RWPE2 (cell line): ENCODE data around the gene HRAS.

Experiments used
- ATAC-seq: fragments of 200-7000 bp; cut with Tn5 transposase; 3 replicates; pipeline ENCODE4 v1.9.1; 2021; ENCODE audit warnings: low read depth
- DNase-seq: peaks from one replicate; pipeline ENCODE4 v3.0.0-alpha.2; 2020; ENCODE audit warnings: low spot score
- H3K27ac ChIP-seq: fragments of 450-650 bp; 2 replicates; pipeline ENCODE4 v1.5.1; 2017; ENCODE audit warnings: mild to moderate bottlenecking; ENCODE audit not compliant: poor library complexity, severe bottlenecking
- H3K27me3 ChIP-seq: fragments of 250-450 bp; sonication (Bioruptor Pico); 2 replicates; pipeline ENCODE4 v1.5.1; 2021; ENCODE audit warnings: mild to moderate bottlenecking, moderate library complexity; ENCODE audit not compliant: insufficient read depth, poor library complexity, severe bottlenecking
- H3K36me3 ChIP-seq: fragments of 250-450 bp; sonication (Bioruptor Pico); 2 replicates; pipeline ENCODE4 v1.5.1; 2020; ENCODE audit warnings: low read depth, mild to moderate bottlenecking, moderate library complexity
- H3K4me1 ChIP-seq: fragments of 250-450 bp; sonication (Bioruptor Pico); 2 replicates; pipeline ENCODE4 v1.5.1; 2021; ENCODE audit warnings: mild to moderate bottlenecking, moderate library complexity; ENCODE audit not compliant: insufficient read depth, poor library complexity, severe bottlenecking
- H3K4me3 ChIP-seq: fragments of 250-450 bp; sonication (Bioruptor Pico); 2 replicates; pipeline ENCODE4 v1.5.1; 2021; ENCODE audit warnings: mild to moderate bottlenecking, moderate library complexity; ENCODE audit not compliant: severe bottlenecking
- H3K9me3 ChIP-seq: fragments of 250-450 bp; sonication (Bioruptor Pico); 2 replicates; pipeline ENCODE4 v1.5.1; 2021; ENCODE audit warnings: mild to moderate bottlenecking, moderate library complexity; ENCODE audit not compliant: severe bottlenecking
- TF ChIP-seq, protein P1 (sequence below): fragments of 450-650 bp; IDR thresholded peaks from one replicate; pipeline ENCODE4 v1.5.1; 2017; ENCODE audit warnings: mild to moderate bottlenecking, moderate library complexity; ENCODE audit not compliant: poor library complexity, severe bottlenecking

Gene HRAS

DNA sequence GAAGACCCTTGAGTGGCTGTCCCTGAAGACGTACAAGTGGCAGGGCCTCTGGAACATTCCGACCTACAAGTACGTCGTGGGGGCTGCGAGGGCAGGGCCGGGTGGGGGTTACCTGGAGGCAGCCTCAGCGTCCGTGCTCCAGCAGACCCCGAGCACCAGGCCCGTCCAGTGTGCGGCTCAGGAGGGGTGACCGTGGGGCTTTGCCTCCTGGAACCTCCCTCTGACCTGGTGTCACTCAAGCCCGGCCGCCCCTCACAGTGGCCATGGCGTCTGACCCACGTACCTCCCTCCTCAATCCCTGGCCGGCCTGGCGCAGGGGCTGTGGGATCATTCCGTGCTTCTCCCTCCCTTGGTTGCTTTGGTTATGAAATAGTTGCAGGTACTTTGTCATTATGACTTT lies 46.8 kb downstream of the HRAS start:
- no peak overlapping the region for H3K27ac ChIP-seq
- DNase-seq (peak; percentile 65), ATAC-seq (no peak)
- H3K36me3 ChIP-seq, result peaks cover 12% of the 10 kb centered on the region
- TF ChIP-seq, protein P1, sequence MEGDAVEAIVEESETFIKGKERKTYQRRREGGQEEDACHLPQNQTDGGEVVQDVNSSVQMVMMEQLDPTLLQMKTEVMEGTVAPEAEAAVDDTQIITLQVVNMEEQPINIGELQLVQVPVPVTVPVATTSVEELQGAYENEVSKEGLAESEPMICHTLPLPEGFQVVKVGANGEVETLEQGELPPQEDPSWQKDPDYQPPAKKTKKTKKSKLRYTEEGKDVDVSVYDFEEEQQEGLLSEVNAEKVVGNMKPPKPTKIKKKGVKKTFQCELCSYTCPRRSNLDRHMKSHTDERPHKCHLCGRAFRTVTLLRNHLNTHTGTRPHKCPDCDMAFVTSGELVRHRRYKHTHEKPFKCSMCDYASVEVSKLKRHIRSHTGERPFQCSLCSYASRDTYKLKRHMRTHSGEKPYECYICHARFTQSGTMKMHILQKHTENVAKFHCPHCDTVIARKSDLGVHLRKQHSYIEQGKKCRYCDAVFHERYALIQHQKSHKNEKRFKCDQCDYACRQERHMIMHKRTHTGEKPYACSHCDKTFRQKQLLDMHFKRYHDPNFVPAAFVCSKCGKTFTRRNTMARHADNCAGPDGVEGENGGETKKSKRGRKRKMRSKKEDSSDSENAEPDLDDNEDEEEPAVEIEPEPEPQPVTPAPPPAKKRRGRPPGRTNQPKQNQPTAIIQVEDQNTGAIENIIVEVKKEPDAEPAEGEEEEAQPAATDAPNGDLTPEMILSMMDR, result no peak
- H3K27me3 ChIP-seq, result no peaks in the 10 kb centered on the region
- H3K4me1 ChIP-seq, result no peaks in the 10 kb centered on the region
- H3K4me3 ChIP-seq, result no peak overlapping the region
- no peaks in the 10 kb centered on the region for H3K9me3 ChIP-seq

DNA sequence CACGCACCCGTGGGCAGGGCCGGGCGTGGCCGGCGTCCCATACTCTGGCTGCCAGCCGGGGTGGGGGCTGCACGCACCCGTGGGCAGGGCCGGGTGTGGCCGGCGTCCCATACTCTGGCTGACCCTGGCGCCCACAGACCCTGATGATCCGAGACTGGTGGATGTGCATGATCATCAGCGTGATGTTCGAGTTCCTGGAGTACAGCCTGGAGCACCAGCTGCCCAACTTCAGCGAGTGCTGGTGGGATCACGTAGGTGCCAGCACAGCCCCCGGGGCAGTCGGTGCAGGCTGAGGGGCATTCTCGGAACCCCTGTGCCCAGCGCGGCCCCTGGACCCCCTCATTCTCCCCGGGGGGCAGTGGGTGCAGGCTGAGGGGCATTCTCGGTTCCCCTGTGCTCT lies 47.3 kb downstream of the HRAS start:
- H3K36me3 ChIP-seq, result peaks cover 9% of the 10 kb centered on the region

DNA sequence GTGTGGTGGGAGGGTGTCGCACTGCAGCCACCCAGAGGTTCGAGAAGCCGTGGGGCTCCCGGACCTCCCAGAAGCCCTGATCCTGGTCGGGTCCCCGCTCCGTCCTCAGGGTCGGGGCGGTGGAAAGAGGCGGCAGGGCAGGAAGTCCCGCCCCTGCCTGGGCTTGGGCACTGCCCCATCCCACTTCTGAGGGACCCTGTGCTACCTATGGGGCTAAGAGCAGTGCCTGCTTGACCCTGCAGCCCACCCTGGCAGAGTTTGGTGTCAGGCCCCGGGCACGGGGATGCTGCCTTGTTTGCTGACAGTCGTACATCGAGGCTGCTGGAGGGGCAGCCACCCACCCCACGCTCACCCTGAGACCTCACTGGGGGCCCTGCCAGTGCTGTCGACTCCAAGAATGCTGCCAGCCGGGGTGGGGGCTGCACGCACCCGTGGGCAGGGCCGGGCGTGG lies 47.8 kb downstream of the HRAS start:
- ATAC-seq, result no peak
- DNase-seq, result peak; percentile 63
- TF ChIP-seq, protein P1, result no peak
- Histone ChIP-seq H3K4me1 (no peaks in the 10 kb centered on the region), H3K36me3 (peaks cover 7% of the 10 kb centered on the region; the same call in 1 of the 2 replicates), H3K9me3 (no peaks in the 10 kb centered on the region), H3K27me3 (no peaks in the 10 kb centered on the region), H3K27ac (no peak overlapping the region), H3K4me3 (no peak overlapping the region)

More for the DNA sequence above, 47.3 kb downstream of the HRAS start:
- no peak for ATAC-seq
- no peaks in the 10 kb centered on the region for H3K27me3 ChIP-seq
- TF ChIP-seq, protein P1, result no peak
- no peaks in the 10 kb centered on the region for H3K9me3 ChIP-seq
- no peak for DNase-seq
- no peak overlapping the region for H3K27ac ChIP-seq
- no peaks in the 10 kb centered on the region for H3K4me1 ChIP-seq
- H3K4me3 ChIP-seq, result no peak overlapping the region

DNA sequence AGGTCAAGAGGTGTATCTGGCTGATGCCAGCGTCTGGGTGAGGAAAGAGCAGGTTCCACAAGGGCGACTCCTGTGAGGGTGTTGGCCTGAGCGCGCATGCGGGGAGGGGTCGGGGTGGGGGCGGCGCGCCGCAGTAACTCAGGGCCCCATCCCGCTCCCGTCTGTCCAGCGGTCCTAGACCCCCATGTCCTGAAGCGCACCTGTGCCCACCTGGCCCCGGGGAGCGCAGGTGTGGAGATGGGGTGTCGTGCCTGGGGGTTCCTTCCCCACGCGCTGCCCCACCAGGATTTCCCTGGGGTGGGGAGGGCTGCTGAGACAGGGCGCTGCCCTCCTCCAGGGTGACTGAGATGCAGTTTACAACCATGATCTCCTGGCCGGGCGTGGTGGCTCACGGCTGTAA lies 49.2 kb downstream of the HRAS start:
- no peaks in the 10 kb centered on the region for H3K4me1 ChIP-seq
- peak; percentile 47 for DNase-seq

DNA sequence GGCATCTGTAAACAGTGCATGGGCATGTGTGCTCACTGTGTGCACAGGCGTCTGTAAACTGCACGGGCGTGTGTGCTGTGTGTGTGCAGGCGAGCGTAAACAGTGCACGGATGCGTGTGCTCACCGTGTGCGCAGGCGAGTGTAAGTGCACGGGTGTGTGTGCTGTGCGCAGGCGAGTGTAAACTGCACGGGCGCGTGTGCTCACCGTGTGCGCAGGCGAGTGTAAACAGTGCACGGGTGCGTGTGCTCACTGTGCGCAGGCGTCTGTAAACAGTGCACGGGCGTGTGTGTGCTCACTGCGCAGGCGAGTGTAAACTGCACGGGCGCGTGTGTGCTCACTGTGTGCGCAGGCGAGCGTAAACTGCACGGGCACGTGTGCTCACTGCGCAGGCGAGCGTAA lies 50.8 kb downstream of the HRAS start:
- TF ChIP-seq, protein P1, result no peak
- ATAC-seq (no peak), DNase-seq (no peak)
- Histone ChIP-seq H3K9me3 (no peaks in the 10 kb centered on the region), H3K4me3 (no peak overlapping the region), H3K27ac (no peak overlapping the region), H3K4me1 (no peaks in the 10 kb centered on the region), H3K36me3 (peaks cover 4% of the 10 kb centered on the region; the same call in 1 of the 2 replicates), H3K27me3 (no peaks in the 10 kb centered on the region)

More for the DNA sequence above, 49.2 kb downstream of the HRAS start:
- Histone ChIP-seq H3K4me3 (no peak overlapping the region), H3K9me3 (no peaks in the 10 kb centered on the region), H3K36me3 (peaks cover 7% of the 10 kb centered on the region; the same call in 1 of the 2 replicates), H3K27me3 (no peaks in the 10 kb centered on the region), H3K27ac (no peak overlapping the region)
- TF ChIP-seq, protein P1, result no peak
- ATAC-seq, result no peak
